Brain microvascular endothelial cell (primary cell): ENCODE results near the gene CATSPERE.

Experiments
- DNase-seq: peaks from one replicate; pipeline ENCODE4 v3.0.0-alpha.2; 2020
- H3K27ac ChIP-seq: fragments of 250-450 bp; sonication (Bioruptor Pico); 2 replicates; pipeline ENCODE4 v1.5.1; 2020; ENCODE audit warnings: mild to moderate bottlenecking, moderate library complexity
- H3K27me3 ChIP-seq: fragments of 250-450 bp; sonication (Bioruptor Pico); replicated peaks from 2 replicates; pipeline ENCODE4 v1.5.1; 2020; ENCODE audit warnings: mild to moderate bottlenecking
- H3K36me3 ChIP-seq: fragments of 250-450 bp; sonication (Bioruptor Pico); replicated peaks from 2 replicates; pipeline ENCODE4 v1.5.1; 2020; ENCODE audit warnings: mild to moderate bottlenecking
- H3K4me3 ChIP-seq: 2 replicates; pipeline ENCODE4 v1.5.1; 2011; ENCODE audit warnings: low read depth, mild to moderate bottlenecking, control low read depth, low read length, moderate library complexity
- in situ Hi-C: cut with HindIII; loops from 2 replicates; pipeline ENCODE4 v1.10.0; 2017; ENCODE audit warnings: low sequenced_read_pairs, low pct_ligation_motif_present
- TF ChIP-seq, protein P1 (sequence below): IDR thresholded peaks from 2 replicates; pipeline ENCODE4 v1.5.1; 2011; ENCODE audit warnings: low read depth, mild to moderate bottlenecking, moderate library complexity, low read length, control low read depth, inconsistent platforms; ENCODE audit errors: missing control alignments

CATSPERE gene

DNA sequence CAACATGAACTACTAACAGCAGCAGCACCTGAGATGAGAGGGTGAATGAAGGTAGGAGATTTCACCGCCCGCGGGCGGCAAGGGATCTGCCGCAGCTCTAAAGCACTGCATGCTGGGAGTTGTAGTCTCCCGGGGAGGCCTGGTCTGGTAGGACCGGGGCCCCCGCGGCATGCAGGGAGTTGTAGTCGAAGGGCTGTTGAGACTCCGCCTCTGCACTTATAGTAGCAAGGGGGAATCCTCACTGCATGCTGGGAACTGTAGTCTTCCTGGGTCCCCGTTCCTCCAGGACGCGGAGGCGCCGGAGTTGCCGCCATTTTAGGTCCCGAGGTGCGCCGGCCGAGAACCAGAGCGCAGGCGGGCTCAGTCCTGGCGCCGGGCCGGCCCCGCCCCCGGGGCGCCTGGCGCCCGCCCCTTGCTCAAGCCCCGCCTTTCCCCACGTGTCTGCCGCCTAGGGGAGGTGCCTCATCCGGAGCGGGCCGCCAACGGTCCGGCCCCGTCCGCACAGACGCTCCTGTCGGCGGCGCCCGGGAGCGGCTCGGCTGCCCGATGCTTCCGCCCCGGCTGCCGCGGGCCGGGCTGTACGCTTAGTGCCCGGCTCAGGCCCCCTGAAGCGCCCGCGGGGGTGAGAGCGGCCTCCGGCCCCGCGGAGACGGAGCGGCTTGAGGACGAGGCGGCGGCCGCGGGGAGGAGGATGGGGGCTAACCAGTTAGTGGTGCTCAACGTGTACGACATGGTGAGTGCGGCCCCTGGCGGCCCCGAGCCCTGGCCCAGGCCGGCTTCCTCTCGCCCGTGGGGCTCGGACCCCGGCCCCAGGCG is 191.8 kb downstream of the CATSPERE start, which contains the start of gene DESI2:
Gene DESI2, plus strand, starts transcription at position 504 of the 816 bp plus-strand sequence. Its CDS starts 188 bp downstream, at position 692.
- TF ChIP-seq, protein P1, sequence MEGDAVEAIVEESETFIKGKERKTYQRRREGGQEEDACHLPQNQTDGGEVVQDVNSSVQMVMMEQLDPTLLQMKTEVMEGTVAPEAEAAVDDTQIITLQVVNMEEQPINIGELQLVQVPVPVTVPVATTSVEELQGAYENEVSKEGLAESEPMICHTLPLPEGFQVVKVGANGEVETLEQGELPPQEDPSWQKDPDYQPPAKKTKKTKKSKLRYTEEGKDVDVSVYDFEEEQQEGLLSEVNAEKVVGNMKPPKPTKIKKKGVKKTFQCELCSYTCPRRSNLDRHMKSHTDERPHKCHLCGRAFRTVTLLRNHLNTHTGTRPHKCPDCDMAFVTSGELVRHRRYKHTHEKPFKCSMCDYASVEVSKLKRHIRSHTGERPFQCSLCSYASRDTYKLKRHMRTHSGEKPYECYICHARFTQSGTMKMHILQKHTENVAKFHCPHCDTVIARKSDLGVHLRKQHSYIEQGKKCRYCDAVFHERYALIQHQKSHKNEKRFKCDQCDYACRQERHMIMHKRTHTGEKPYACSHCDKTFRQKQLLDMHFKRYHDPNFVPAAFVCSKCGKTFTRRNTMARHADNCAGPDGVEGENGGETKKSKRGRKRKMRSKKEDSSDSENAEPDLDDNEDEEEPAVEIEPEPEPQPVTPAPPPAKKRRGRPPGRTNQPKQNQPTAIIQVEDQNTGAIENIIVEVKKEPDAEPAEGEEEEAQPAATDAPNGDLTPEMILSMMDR, result peak; percentile 57
- Histone ChIP-seq H3K27ac (peak within 1 kb of the TSS; percentile 75), H3K36me3 (peaks cover 2% of the 10 kb centered on the region), H3K4me3 (peak within 1 kb of the TSS; percentile 87), H3K27me3 (no peaks in the 10 kb centered on the region)
- peak; percentile 100 for DNase-seq
- in situ Hi-C loops, result no loop called here

DNA sequence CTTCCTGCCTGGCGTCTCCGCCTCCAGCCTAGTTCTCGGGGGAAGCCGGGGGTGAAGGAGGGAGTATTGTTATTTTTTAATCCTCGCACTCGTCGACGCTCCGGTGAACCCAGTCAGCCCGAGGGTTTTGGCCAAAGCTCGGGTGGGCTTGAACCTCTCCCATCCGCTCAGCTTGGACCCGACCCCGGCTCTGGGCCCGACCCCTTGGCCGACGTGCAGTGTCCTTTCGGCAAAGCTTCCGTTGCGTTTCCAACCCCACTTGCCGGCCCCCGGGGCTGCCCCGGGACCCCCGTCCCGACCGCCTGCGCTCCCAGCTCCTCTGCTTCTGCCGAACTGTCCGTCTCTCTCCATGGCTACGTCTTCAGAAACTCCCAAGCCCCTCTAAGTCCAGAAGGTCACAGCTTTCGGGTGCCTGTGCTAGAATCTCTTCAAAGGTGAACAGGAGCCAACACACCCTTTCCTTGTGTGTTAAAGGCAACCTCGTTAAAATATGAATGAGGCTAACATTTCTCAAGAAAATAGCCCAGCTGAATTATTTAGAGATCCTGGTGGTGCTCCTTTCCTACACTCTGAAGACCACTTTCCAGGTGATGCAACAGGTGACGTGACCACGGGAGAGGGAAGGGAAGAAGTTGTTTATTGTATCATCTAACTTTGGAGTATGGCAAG is 192.5 kb downstream of the CATSPERE start:
- in situ Hi-C loops, result no loop called here
- DNase-seq, result no peak
- TF ChIP-seq, protein P1, result no peak
- Histone ChIP-seq H3K4me3 (peak overlapping the region; percentile 87), H3K27ac (peak overlapping the region; percentile 75), H3K27me3 (no peaks in the 10 kb centered on the region), H3K36me3 (peaks cover 4% of the 10 kb centered on the region)

DNA sequence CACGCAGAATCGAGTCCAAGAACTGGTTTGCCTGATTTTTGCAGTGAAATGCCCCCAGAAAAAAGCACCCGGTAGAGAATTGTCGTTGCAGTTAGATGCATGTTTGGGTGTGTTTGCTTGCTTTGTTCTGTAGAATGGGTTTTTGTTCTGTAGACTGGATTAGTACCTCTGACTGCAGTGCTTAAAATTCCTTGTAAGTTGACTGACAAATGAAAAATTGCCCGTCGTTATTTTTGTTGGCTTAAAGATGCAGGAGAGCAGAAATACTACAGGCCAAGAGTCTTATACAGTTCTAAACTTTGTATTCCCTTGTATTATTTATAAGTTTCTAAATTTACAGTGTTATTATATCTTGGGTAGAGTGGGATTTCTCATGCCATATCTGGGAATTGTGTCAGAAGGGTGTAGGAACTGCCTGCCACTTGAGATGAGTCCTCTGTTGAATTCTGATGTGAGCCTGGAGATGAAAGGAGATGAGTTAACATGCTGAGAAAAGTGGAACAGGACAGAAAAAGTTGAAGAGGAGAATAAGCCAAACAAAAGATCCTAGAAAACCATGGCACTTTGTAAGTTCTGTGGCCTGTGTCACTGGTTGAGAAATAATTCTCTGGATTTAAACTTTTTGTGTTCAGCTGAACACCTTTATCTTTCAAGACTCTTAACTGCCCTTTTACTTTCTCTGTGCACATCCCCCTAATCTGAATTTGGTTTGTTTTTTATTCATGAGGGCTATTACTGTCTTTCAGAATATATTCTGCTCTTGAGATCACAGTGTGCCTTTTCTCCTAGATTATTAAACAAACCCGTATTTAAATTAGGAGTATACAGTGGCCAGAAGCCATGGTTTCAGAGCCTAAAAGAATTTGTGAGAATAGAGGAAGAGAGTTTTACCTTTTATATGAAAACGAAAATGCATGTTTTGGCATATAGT is 193.3 kb downstream of the CATSPERE start:
- DNase-seq, result no peak
- H3K36me3 ChIP-seq, result peaks cover 5% of the 10 kb centered on the region
- in situ Hi-C loops, result no loop called here
- H3K4me3 ChIP-seq, result peak overlapping the region; percentile 87
- TF ChIP-seq, protein P1, result no peak
- no peaks in the 10 kb centered on the region for H3K27me3 ChIP-seq
- peak overlapping the region; percentile 3 for H3K27ac ChIP-seq

DNA sequence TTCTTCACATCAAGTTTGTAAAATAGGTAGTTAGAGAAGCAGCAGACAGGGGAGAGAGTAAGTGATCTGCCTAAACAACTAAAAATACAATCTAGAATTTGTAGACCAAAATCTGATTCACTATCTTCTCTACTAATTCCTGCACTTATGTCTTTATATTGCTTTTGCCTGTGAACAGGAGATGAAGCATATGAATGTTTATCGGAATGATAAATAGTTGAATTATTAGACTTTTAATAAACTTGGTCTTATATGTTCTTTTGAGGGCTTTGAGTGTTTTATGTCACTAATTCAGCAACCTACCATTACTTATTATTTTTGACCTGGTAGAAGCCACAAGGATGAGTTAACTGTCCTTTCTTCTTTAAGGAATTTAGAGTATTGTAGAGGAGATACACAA is 194.1 kb downstream of the CATSPERE start:
- no peak for DNase-seq
- Histone ChIP-seq H3K27ac (no peak overlapping the region), H3K4me3 (no peak overlapping the region), H3K27me3 (no peaks in the 10 kb centered on the region), H3K36me3 (peaks cover 5% of the 10 kb centered on the region)
- in situ Hi-C loops, result no loop called here
- TF ChIP-seq, protein P1, result no peak

DNA sequence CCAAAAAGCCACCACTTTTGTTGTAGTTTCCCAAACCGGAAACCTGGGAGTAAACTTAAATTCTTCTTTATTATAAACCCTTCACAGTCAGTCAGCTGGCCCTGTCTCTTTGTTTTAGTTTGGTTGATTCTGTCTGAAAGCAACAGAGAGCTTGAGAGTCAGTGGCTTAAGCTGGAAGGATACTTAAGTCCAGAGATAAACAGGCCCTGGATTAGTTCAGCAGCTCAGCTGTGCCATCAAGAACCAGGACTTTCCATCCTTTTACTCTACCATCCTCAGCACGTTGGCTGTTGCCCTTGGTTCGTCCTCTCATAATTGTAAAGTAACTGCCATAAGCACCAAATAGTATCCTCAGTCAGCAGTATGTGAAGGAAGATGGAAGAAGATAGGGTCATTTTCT is 196.3 kb downstream of the CATSPERE start:
- DNase-seq, result no peak
- Histone ChIP-seq H3K36me3 (peaks cover 5% of the 10 kb centered on the region), H3K27me3 (no peaks in the 10 kb centered on the region), H3K4me3 (no peak overlapping the region), H3K27ac (no peak overlapping the region)
- in situ Hi-C loops, result no loop called here
- TF ChIP-seq, protein P1, result no peak
